ENCODE measurements around the gene CA10.

The CA10 gene

DNA sequence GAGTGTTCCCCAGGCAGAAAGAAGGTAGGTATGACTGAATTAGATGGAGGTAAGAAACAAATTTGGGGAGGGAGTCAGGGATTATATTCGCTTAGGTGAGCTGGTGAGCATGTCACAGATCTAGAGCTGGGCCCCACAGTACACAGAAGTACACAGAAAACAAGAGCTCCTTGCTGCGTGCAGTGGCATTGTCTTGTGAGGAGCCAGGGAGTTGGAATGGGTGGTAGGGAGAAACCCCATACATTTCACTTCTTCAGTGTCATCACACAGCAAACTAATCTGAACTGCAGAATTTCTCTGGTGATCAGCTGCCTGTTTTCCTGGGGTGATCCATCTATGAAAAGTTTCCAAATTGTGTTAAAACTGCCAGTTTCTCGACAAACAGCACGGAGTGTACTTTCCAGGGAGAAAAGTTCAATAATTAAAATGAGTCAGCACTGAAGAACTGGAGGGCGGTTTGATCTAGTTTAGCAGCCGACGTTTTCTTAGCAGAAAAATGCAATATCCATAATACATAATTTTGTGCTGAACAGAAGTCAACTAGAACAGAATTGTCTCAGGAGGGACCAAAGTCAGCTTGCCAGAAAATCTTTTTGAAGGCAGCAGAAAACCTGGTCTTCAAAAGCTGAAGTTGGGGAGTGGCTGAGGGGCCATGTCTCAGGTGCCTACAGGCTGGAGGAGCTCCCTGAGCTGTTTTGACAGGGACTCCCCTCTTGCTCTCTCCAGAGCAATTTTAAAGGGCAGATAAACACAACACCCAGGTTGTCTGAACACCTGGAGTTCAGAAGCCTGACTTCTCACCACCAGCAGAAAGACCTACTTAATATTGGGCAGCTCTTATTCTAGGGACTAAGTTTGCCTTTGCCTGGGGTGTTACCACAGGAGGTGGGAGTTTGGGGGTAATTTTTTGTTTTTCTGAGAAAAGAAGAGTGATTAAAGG is 448.6 kb downstream of the CA10 start:
- DNase-seq (ENCODE audit: extremely low spot score, insufficient read length, low read depth) (no peak), FAIRE-seq (no peak)

- FAIRE-seq (no peak), DNase-seq (ENCODE audit: extremely low spot score, insufficient read length, low read depth) (no peak)
Measured at GRCh38 chr17:51707216-51707615, 451.3 kb downstream of the CA10 start.

DNA sequence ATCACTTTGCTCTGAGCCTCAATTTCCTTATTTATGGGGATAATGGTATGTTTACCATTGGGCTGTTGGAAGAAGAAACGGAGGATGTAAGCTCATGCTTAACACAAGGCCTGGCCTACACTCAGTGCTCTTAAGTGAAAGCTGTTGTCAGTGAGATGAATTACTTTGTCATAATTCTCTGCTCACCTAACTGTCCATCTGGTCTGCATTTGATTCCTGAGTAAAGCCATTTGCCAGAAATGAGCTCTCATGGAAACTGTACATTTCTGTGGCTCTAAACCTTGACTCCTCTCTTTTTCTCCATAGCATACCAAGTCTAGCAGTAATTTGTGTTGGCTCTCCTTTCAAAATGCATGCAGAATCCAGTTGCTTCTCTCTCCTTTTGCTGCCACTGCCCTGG is 452.4 kb downstream of the CA10 start:
- FAIRE-seq (no peak), DNase-seq (ENCODE audit: extremely low spot score, insufficient read length, low read depth) (no peak)

- DNase-seq (ENCODE audit: extremely low spot score, insufficient read length, low read depth): no peak
- no peak for FAIRE-seq
Measured at GRCh38 chr17:51703361-51704341, 454.9 kb downstream of the CA10 start.

DNA sequence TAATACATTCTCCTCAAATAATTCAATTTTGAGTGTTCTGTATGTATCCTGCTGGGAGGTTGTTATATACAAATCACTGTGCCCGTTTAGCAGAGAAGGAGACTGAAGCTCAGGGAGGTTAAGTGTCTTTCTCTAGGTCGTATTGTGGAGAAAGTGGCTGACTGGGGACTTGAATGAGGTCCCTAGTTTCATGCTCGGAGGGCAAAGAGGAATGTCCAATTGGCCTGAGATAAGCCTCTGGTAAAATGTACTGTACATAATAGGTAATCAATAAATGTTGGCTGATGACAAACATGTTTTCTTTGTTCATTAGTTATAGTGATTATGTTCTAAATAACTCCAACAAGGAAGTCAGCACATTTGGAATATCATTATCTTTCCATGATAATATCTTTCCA is 455.6 kb downstream of the CA10 start:
- FAIRE-seq: no peak
- no peak for DNase-seq (ENCODE audit: extremely low spot score, insufficient read length, low read depth)

DNA sequence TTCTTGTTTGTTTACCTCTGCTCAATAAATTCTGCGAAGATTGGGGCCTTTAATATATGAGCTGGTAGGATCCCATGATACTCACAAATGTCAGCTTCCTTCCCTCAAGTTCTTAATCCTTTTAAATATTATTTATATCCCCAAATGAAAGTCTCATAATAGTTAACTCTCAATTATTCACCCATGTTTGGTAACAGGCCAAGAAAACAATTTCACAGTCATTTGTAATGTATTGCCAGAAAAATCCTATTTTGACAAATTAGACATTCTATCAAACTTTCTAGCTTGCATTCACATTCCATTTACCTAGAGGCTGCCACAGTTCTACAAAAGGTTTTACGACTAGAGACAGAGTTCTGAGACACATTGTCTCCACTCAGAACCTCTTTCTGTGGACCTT is 457.0 kb downstream of the CA10 start:
- no peak for FAIRE-seq
- no peak for DNase-seq (ENCODE audit: extremely low spot score, insufficient read length, low read depth)

- FAIRE-seq (no peak), DNase-seq (ENCODE audit: extremely low spot score, insufficient read length, low read depth) (no peak)
Measured at GRCh38 chr17:51700011-51700760, 458.3 kb downstream of the CA10 start.

DNA sequence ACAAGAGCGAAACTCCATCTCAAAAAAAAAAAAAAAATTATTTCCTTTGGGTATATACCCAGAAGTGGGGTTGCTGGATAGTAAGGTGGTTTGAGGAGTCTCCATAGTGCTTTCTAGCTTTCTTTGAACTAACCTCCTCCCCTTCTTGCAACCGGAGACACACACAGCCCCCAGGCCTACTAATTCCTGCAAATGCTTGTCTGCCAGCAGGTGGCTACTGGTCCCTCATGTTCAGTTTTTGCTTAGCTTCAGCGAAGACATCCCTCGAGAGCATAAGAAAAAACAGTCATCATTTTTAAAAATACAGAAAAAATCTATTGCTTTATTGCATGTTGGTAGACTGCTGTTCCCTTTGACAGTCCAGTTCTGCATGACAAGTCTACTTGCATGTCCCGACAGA is 459.2 kb downstream of the CA10 start:
- FAIRE-seq: no peak
- DNase-seq (ENCODE audit: extremely low spot score, insufficient read length, low read depth): no peak

GRCh38 chr17:51692917-51693316 is 465.6 kb downstream of the CA10 start:
- DNase-seq (ENCODE audit: extremely low spot score, insufficient read length, low read depth): no peak
- no peak for FAIRE-seq

DNA sequence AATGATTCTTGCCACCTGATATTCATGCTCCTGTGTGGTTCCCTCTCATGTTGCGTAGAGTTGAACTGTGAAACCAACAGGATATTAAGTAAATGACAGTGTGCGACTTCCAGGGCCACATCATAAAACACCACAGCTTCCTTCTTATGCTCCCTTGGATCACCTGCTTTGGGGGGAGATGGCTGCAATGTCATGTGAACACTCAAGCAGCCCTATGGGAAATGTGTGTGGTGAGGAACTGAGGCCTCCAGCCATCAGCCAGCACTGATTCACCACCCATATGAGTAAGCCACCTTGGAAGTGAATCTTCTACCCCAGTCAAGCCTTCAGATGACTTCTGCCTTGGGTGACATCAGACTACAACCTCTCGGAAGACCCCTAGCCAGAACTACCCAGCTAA is 470.6 kb downstream of the CA10 start:
- FAIRE-seq (no peak), DNase-seq (ENCODE audit: extremely low spot score, insufficient read length, low read depth) (no peak)

GRCh38 chr17:51685287-51685909 is 473.1 kb downstream of the CA10 start:
- FAIRE-seq: no peak

GRCh38 chr17:51684214-51684613 is 474.3 kb downstream of the CA10 start:
- DNase-seq (ENCODE audit: extremely low spot score, insufficient read length, low read depth) (no peak), FAIRE-seq (no peak)

More at GRCh38 chr17:51685287-51685909, 473.1 kb downstream of the CA10 start:
- no peak for DNase-seq (ENCODE audit: extremely low spot score, insufficient read length, low read depth)

- DNase-seq (ENCODE audit: extremely low spot score, insufficient read length, low read depth): no peak
- no peak for FAIRE-seq
Measured at GRCh38 chr17:51683291-51683690, 475.2 kb downstream of the CA10 start.

DNA sequence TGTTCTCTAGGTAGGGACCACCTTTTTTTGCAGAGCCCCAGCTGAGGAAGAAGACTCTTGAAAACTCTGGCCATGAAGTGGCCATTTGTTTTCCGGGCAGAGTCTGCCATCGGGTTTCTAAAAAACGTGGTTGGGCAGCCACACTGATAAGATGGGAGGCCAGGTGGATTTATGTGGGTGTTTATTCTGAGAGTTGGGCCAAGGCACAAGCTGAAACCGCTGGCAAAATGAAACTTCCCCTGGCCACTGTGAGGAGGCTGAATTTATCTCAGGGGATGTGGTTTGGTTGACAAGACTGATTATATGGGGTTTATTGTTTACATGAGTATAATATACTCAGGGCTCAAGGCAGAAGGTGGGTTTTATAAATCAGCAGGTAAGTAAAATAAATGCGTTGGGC is 476.4 kb downstream of the CA10 start:
- FAIRE-seq: no peak
- no peak for DNase-seq (ENCODE audit: extremely low spot score, insufficient read length, low read depth)

DNA sequence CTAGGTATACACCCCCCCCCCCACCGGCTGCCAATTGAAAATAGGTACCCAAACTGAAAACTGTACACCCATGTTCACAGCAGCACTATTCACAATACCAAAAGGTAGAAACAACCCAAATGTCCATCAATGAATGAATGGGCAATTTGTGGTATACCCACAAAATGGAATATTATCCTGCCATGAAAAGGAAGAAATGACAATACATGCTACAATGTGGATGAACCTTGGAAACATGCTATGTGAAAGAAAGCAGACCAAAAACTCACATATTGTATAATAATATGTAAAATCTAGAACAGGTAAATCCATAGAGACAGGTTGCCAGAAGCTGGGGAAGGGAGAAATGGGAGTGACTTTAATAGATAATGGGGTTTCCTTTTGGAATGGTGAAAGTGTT is 480.6 kb downstream of the CA10 start:
- DNase-seq (ENCODE audit: extremely low spot score, insufficient read length, low read depth) (no peak), FAIRE-seq (no peak)

- no peak for DNase-seq (ENCODE audit: extremely low spot score, insufficient read length, low read depth)
- FAIRE-seq: no peak
Measured at GRCh38 chr17:51676691-51677487, 481.6 kb downstream of the CA10 start.

GRCh38 chr17:51674579-51675255 is 483.8 kb downstream of the CA10 start:
- FAIRE-seq (no peak), DNase-seq (ENCODE audit: extremely low spot score, insufficient read length, low read depth) (no peak)

- DNase-seq (ENCODE audit: extremely low spot score, insufficient read length, low read depth) (no peak), FAIRE-seq (no peak)
Measured at GRCh38 chr17:51673070-51673469, 485.4 kb downstream of the CA10 start.

Data from GM18507 (cell line).